Hematopoietic multipotent progenitor cell treated with erythropoietin and hydrocortisone succinate and interleukin-3 and kit ligand, for 4 days (in vitro differentiated cells): Measurements from ENCODE around the gene RBM42.
"Not testable (repeated sequence)": the region's sequence is repeated elsewhere in the genome, so short reads cannot be mapped to it uniquely, and the experiment has no call there.

Experiments
- DNase-seq: peaks from one replicate; pipeline ENCODE4 v3.0.0-alpha.2; 2015

Gene RBM42

GRCh38 chr19:35628565-35629331 is at the start of gene RBM42:
Gene RBM42 (plus strand): TSS chr19:35629036. CDS start chr19:35629154, 118 bp downstream.
- DNase-seq, result peak; percentile 100

GRCh38 chr19:35582760-35583159 is 46.1 kb upstream of the RBM42 start:
- DNase-seq, result no peak

DNA sequence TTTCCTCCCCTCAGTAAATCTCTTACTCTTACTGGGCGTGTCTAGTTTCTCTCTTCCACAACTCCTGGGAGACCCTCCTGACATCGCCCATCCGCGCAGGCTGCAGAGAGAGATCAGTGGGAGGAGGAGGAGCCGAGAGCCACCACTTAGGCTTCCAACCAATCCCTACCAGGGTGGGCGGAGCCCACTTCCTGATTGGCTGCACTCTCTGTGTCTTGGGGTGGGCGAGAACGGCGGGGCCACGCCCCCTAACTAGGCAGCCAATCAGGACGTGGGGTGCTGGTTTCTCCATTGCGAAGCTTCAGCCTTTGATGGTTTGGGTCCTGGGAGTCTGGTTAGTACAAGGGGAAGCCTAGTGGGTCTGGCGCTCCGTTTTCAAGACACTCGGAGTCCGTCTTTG is 43.0 kb upstream of the RBM42 start, which contains the start of gene PMIS2:
Gene PMIS2 (plus strand): TSS at position 326 of the 400 bp plus-strand sequence. CDS start 87 bp downstream, outside the sequence.
- DNase-seq, result peak; percentile 51

DNA sequence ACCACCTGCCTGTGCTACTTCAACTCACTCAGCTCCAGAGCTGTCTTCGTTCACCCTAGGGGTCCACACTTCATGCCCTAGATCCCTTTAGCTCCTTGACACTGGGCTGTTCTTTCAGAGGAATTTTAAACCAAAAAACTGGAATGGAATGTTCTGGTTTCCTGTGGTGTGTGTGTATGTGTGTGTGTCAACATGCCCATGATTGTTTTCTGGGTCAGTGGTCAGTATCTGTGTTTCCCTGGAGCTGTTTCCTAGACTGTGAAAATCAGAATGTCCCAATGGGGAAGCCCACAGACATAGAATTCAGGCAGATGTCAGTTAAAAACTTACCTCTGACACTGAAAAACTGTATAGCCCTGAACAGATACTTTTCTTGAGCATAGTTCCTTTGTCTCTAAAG is 41.5 kb upstream of the RBM42 start:
- DNase-seq, result no peak

- DNase-seq, result no peak
These were observed 38.0 kb upstream of the RBM42 start for GRCh38 chr19:35590875-35591274.

- peak; percentile 56 for DNase-seq
These were observed 36.6 kb upstream of the RBM42 start for GRCh38 chr19:35592226-35592625.

DNA sequence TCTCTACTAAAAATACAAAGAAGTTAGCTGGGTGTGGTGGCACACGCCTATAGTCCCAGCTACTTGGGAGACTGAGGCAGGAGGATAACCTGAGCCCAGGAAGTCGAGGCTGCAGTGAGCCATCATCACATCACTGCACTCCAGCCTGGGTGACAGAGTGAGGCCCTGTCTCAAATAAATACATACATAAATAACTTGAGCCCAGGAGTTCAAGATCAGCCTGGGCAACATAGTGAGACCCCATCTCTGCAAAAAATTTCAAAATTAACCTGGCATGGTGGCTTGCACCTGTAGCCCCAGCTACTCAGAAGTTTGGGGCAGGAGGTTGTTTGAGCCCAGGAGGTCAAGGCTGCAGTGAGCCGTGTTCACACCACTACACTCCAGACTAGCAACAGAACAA is 33.8 kb upstream of the RBM42 start:
- DNase-seq, result not testable (repeated sequence)

DNA sequence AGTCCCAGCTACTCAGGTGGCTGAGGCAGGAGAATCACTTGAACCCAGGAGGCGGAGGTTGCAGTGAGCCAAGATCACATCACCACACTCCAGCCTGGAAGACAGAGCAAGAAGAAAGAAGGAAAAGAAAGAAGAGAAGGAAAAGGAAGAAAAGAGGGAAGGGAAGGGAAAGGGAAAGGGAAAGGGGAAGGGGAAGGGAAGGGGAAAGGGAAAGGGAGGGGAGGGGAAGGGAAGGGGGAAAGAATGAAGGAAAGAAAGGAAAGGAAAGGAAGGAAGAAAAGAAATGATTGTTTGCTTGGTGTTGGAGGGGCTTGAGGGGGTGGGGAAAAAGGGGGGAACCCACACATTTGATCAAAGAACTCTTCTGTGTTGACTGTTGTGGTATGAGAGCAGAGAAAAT is 32.9 kb upstream of the RBM42 start:
- no peak for DNase-seq

DNA sequence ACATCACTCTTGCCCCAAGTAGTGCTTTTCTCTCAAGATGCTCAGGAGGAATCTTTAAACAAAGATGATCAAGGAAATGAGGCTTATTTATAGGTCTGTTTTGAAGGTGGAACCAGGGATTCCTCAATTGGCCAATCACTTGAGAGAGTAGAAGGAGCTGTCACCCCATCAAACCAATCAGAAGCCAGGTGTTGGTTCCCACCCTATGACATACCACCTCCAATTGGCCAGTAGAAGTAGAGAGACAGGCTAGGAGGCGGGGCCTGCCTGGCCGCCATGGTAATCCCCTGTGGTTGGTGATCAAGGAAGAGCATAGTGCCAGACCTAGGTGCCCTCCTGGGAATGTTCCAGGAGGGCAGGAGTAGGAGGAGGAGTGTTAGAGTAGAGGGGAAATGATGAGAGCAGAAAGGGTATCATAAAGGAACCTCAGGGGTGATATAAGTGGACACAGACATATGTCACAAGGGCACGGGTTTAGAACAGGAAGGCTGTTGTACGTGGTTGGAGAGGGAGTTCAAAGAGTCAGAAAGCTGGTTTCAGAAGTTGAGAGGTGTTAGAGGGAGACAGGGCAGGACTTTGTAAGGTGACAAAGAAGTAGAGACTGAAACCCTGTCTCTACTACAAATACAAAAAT is 32.4 kb upstream of the RBM42 start:
- peak; percentile 44 for DNase-seq

DNA sequence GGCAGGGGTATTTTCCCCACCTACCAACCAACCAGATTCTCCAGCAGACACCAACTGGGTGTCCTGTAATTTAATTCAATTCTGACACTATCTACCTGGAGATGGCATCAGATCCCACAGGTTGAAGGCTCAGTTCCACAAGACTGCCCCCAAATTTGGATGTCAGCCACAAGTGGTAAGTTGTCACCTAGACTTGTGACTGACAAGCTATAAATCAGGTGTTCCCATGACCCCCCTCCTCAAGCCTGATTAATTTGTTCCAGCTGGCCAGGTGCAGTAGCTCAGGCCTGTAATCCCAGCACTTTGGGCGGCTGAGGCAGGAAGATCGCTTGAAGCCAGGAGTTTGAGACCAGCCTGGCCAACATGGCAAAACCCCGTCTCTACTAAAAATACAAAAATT is 26.9 kb upstream of the RBM42 start:
- DNase-seq, result no peak

GRCh38 chr19:35604436-35604835 is 24.4 kb upstream of the RBM42 start:
- DNase-seq, result not testable (repeated sequence)

DNA sequence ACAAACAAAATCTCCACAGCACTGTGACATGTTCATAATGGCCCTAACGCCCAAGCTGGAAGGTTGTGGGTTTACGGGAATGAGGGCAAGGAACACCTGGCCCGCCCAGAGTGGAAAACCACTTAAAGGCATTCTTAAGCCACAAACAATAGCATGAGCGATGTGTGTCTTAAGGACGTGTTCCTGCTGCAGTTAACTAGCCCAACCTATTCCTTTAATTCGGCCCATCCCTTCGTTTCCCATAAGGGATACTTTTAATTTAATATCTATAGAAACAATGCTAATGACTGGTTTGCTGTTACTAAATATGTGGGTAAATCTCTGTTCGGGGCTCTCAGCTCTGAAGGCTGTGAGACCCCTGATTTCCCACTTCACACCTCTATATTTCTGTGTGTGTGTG is 21.7 kb upstream of the RBM42 start:
- not testable (repeated sequence) for DNase-seq

DNA sequence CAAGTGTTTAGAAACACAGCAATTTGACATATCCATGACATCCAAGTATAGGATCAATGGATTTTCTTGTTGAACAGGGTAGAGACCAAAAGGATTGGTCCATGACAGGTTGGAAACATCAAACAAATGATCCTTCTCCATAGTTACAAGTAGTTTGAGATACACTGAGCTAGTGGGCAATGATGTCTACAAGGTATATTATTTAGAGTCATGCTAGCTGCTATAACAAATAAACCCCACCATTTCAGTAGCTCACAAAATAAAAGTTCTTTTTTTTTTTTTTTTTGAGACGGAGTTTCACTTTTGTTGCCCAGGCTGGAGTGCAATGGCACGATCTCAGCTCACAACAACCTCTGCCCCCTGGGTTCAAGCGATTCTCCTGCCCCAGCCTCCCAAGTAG is 21.2 kb upstream of the RBM42 start:
- DNase-seq, result no peak

- peak; percentile 44 for DNase-seq
These were observed 20.6 kb upstream of the RBM42 start for GRCh38 chr19:35608251-35608650.

DNA sequence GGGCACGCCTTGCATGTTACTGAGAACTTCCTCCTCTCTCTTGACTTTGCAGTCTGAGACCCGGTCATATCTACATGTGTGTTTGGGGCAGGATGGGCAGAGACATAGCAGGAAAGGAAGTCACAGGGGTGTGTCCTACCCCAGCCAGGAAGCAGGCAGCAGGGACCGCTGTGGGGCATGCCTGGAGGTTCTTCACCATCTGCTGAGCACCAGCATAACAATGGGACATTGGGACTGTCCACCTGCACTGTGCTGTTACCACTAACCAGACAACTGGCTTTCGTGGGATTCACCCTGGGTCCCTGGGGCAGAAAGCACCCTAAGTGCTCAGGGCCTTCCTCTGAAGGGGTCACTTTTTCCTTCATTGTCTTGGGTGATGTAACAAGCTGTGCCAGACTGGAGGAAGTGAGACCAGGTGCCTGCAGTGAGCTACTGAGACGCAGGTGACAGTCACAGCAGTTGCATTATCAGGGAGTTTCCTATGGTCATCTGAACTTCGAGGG is 18.9 kb upstream of the RBM42 start:
- DNase-seq, result peak; percentile 81

GRCh38 chr19:35612224-35612558 is 16.6 kb upstream of the RBM42 start:
- no peak for DNase-seq

GRCh38 chr19:35612559-35613321 is 16.1 kb upstream of the RBM42 start, which contains the start of gene HAUS5:
Gene HAUS5 (plus strand): TSS chr19:35612735. CDS start chr19:35612795, 60 bp downstream.
- peak; percentile 96 for DNase-seq

GRCh38 chr19:35613574-35613973 is 15.3 kb upstream of the RBM42 start:
- no peak for DNase-seq

- no peak for DNase-seq
These were observed 13.8 kb upstream of the RBM42 start for GRCh38 chr19:35615036-35615435.

DNA sequence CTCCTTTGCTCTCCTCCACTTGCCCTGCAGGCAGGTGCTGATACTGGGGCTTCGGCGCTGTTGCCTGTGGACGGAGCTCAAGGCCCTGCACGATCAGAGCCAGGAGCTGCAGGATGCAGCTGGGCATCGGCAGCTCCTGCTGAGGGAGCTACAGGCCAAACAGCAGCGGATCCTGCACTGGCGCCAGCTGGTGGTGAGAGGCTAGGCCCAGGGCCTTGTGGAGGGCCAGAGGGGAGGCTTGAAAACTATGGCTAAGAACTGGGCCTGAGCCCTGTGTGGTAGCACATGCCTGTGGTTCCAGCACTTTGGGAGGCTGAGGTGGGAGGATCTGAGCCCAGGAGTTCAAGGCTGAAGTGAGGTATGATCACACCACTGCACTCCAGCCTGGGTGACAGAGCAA is 10.0 kb upstream of the RBM42 start:
- DNase-seq, result no peak

DNA sequence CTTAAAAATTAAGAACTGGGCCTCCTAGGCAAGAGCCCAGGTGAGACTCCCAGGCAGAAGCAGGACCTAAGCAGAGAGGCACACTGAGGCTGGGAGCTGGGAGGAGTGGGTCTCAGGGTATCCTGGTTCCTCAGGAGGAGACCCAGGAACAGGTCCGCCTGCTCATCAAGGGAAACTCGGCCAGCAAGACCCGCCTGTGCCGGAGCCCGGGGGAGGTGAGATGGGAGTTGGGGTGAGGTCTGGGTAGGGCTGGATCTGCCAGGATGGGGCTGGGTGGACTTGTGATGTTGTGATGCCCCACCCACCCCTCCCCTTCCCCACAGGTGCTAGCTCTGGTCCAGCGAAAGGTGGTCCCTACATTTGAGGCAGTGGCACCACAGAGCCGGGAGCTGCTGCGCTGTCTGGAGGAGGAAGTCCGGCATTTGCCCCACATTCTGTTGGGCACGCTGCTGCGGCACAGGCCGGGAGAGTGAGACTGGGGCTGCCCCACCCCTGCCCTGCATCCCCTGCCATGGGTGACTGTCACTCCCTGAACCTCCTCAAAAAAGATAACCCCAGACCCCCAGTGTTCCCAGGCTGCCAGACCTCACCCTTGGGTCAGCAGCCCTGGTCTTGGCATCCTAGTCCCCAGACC is 9.4 kb upstream of the RBM42 start:
- DNase-seq, result no peak

- DNase-seq, result no peak
These were observed 8.8 kb upstream of the RBM42 start for GRCh38 chr19:35620001-35620400.

DNA sequence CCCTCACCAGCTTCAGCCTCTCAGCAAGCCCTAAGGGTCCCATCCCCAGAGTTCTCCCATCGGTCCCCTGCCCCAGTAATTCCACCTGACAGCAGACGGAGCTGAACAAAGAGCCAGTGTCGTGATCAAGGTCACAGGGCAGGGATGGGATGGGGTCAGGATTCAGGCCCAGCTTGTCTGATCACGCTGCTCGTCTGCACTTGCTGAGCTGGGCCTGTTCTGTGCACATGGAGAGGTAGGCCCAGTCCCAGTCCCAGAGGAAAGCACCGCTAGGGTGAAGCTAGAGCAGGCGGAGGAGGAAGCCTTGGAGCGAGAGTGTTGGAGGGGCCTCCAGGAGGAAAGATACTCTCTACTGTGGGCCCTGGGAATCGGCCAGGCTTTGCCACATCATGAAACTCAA is 7.1 kb upstream of the RBM42 start:
- no peak for DNase-seq
